SK-N-SH (cell line): ENCODE measurements around the gene ZNF532. TPM values are rescaled to one million over a fixed set of nuclear protein-coding genes. Genes with fewer than 3 reads are reported as not detected.

ENCODE experiments used
- CTCF ChIA-PET: fragments of 300-600, 350-600 bp; formaldehyde crosslinking; extraction: SDS; loops from one replicate; lab custom pipeline; 2021; lab: Yijun Ruan, JAX
- POLR2A ChIA-PET: fragments of 350-600 bp; sonication (Branson Sonifier 250); formaldehyde crosslinking; extraction: SDS; loops from one replicate; lab custom pipeline; 2020; ENCODE audit warnings: antibody characterized with exemption, inconsistent platforms; lab: Yijun Ruan, JAX
- DNase-seq: peaks from one replicate; pipeline ENCODE4 v3.0.0; 2012
- H2AFZ ChIP-seq: fragments of 200-600 bp; sonication (generic); 2 replicates; pipeline ENCODE4 v1.8.1; 2016; ENCODE audit warnings: antibody characterized with exemption, mild to moderate bottlenecking, low read depth
- H3F3A ChIP-seq: fragments of 200-600 bp; sonication (generic); replicated peaks from 2 replicates; pipeline ENCODE3; 2016; ENCODE audit warnings: antibody characterized with exemption, mild to moderate bottlenecking; ENCODE audit not compliant: insufficient read depth
- H3K27ac ChIP-seq, 2 experiments: fragments of 200-500 bp in 1 of 2; fragments of 200-600 bp in 1 of 2; sonication (Bioruptor generic) in 1 of 2; sonication (generic), shearing (Covaris generic) in 1 of 2; 2 replicates each; pipeline versions ENCODE4 v1.5.1 to v1.6.1; 2014 to 2016; ENCODE audit warnings: low read depth in 2 of 2, inconsistent platforms in 1 of 2, low read length in 1 of 2, mild to moderate bottlenecking in 1 of 2, mixed read lengths in 1 of 2
- H3K27me3 ChIP-seq: fragments of 200-600 bp; sonication (generic), shearing (Covaris generic); 2 replicates; pipeline ENCODE4 v1.6.1; 2016; ENCODE audit warnings: mixed run types; ENCODE audit not compliant: insufficient read depth
- H3K36me3 ChIP-seq, 2 experiments: fragments of 200-500 bp in 1 of 2; fragments of 200-600 bp in 1 of 2; sonication (Bioruptor generic) in 1 of 2; sonication (generic) in 1 of 2; replicated peaks in 1 of 2; 2 replicates each; pipeline versions ENCODE3 to v1.5.1; 2014 to 2016; ENCODE audit warnings: low read length in 1 of 2, mild to moderate bottlenecking in 1 of 2; ENCODE audit not compliant: insufficient read depth in 2 of 2, control insufficient read depth in 1 of 2
- H3K4me1 ChIP-seq, 2 experiments: fragments of 200-500 bp in 1 of 2; fragments of 200-600 bp in 1 of 2; sonication (Bioruptor generic) in 1 of 2; sonication (generic), shearing (Covaris generic) in 1 of 2; 2 replicates each; pipeline versions ENCODE4 v1.5.1 to v1.6.1; 2014 to 2016; ENCODE audit warnings: low read depth in 1 of 2, low read length in 1 of 2, mixed run types in 1 of 2; ENCODE audit not compliant: insufficient read depth in 2 of 2, control insufficient read depth in 1 of 2
- H3K4me2 ChIP-seq: fragments of 200-600 bp; sonication (generic), shearing (Covaris generic); 2 replicates; pipeline ENCODE4 v1.6.1; 2017; ENCODE audit warnings: mixed run types
- H3K4me3 ChIP-seq, 2 experiments: fragments of 200-500 bp in 1 of 2; fragments of 200-600 bp in 1 of 2; sonication (Bioruptor generic) in 1 of 2; sonication (generic), shearing (Covaris generic) in 1 of 2; 2 replicates each; pipeline versions ENCODE4 v1.5.1 to v1.8.1; 2014 to 2016; ENCODE audit warnings: low read depth in 2 of 2, inconsistent platforms in 1 of 2, low read length in 1 of 2, mild to moderate bottlenecking in 1 of 2, mixed read lengths in 1 of 2, moderate library complexity in 1 of 2
- H3K79me2 ChIP-seq: fragments of 200-600 bp; sonication (generic); 2 replicates; pipeline ENCODE4 v1.8.1; 2017; ENCODE audit warnings: mild to moderate bottlenecking; ENCODE audit not compliant: insufficient read depth
- H3K9ac ChIP-seq: fragments of 200-600 bp; sonication (generic); 2 replicates; pipeline ENCODE4 v1.6.1; 2017; ENCODE audit warnings: mixed run types
- H3K9me2 ChIP-seq: fragments of 200-600 bp; sonication (generic); 2 replicates; pipeline ENCODE4 v1.6.1; 2017; ENCODE audit warnings: mixed run types
- H3K9me3 ChIP-seq: fragments of 200-600 bp; sonication (generic); 2 replicates; pipeline ENCODE4 v1.6.1; 2017; ENCODE audit warnings: mixed run types, mild to moderate bottlenecking, moderate library complexity
- H4K20me1 ChIP-seq: fragments of 200-600 bp; sonication (generic); 2 replicates; pipeline ENCODE4 v1.6.1; 2017; ENCODE audit warnings: mild to moderate bottlenecking, mixed run types; ENCODE audit not compliant: insufficient read depth
- CHD2 ChIP-seq: fragments of 150-350 bp; IDR thresholded peaks from 2 replicates; pipeline ENCODE4 v1.6.1; 2018; ENCODE audit warnings: low read length; ENCODE audit not compliant: partially characterized antibody
- CTCF ChIP-seq: fragments of 200-600 bp; sonication (generic); IDR thresholded peaks from 2 replicates; pipeline ENCODE4 v1.6.1; 2017; ENCODE audit warnings: antibody characterized with exemption, mild to moderate bottlenecking, moderate library complexity
- ELF1 ChIP-seq: IDR thresholded peaks from 2 replicates; pipeline ENCODE4 v1.4.0; 2012
- EP300 ChIP-seq, 2 experiments: IDR thresholded peaks; 2 replicates each; pipeline versions ENCODE4 v1.4.0 to v1.6.1; 2012; ENCODE audit warnings: borderline replicate concordance in 1 of 2, low read depth in 1 of 2, low read length in 1 of 2
- EZH2phosphoT487 ChIP-seq: fragments of 200-600 bp; sonication (generic); IDR thresholded peaks from 2 replicates; pipeline ENCODE4 v1.6.1; 2017; ENCODE audit warnings: low read depth, mixed run types, mild to moderate bottlenecking, antibody characterized with exemption, moderate library complexity, borderline replicate concordance
- FOSL2 ChIP-seq: IDR thresholded peaks from 2 replicates; pipeline ENCODE4 v1.4.0; 2012; ENCODE audit warnings: low read depth, mild to moderate bottlenecking, moderate library complexity, borderline replicate concordance
- FOXM1 ChIP-seq: IDR thresholded peaks from 2 replicates; pipeline ENCODE4 v1.4.0; 2012; ENCODE audit warnings: low read depth, mild to moderate bottlenecking
- GABPA ChIP-seq: IDR thresholded peaks from 2 replicates; pipeline ENCODE4 v1.4.0; 2012; ENCODE audit warnings: low read depth, mild to moderate bottlenecking
- GATA2 ChIP-seq: sonication (generic); formaldehyde crosslinking; IDR thresholded peaks from 2 replicates; pipeline ENCODE4 v1.5.0; 2020; ENCODE audit warnings: mild to moderate bottlenecking, missing genetic modification reagents
- IRF3 ChIP-seq: fragments of 150-350 bp; IDR thresholded peaks from 2 replicates; pipeline ENCODE4 v1.6.1; 2016; ENCODE audit warnings: mild to moderate bottlenecking, low read depth, low read length
- MXI1 ChIP-seq: IDR thresholded peaks from 2 replicates; pipeline ENCODE4 v1.6.1; 2012; ENCODE audit warnings: mild to moderate bottlenecking, low read depth, low read length, improper control_type of control experiment
- NFIC ChIP-seq: IDR thresholded peaks from 2 replicates; pipeline ENCODE4 v1.4.0; 2012; ENCODE audit warnings: borderline replicate concordance
- NRF1 ChIP-seq: IDR thresholded peaks from 2 replicates; pipeline ENCODE4 v1.6.1; 2012; ENCODE audit warnings: low read depth, mild to moderate bottlenecking, low read length
- POLR2AphosphoS5 ChIP-seq: IDR thresholded peaks from 2 replicates; pipeline ENCODE4 v1.6.1; 2012; ENCODE audit warnings: low read depth, low read length
- RAD21 ChIP-seq: IDR thresholded peaks from 2 replicates; pipeline ENCODE4 v1.6.1; 2012; ENCODE audit warnings: mild to moderate bottlenecking, low read length
- RFX5 ChIP-seq: IDR thresholded peaks from 2 replicates; pipeline ENCODE4 v1.6.1; 2012; ENCODE audit warnings: mild to moderate bottlenecking, improper control_type of control experiment, low read length
- SIN3A ChIP-seq: IDR thresholded peaks from 2 replicates; pipeline ENCODE4 v1.6.1; 2012; ENCODE audit warnings: low read depth, mild to moderate bottlenecking, low read length, moderate library complexity, borderline replicate concordance
- SMC3 ChIP-seq: IDR thresholded peaks from 2 replicates; pipeline ENCODE4 v1.6.1; 2012; ENCODE audit warnings: low read depth, low read length, improper control_type of control experiment
- TAF1 ChIP-seq: IDR thresholded peaks from 2 replicates; pipeline ENCODE4 v1.6.1; 2012; ENCODE audit warnings: low read depth, mild to moderate bottlenecking, low read length, moderate library complexity, borderline replicate concordance
- TEAD4 ChIP-seq: IDR thresholded peaks from 2 replicates; pipeline ENCODE4 v1.4.0; 2012; ENCODE audit warnings: mild to moderate bottlenecking, borderline replicate concordance; ENCODE audit not compliant: insufficient read depth
- YY1 ChIP-seq: IDR thresholded peaks from 2 replicates; pipeline ENCODE4 v1.4.0; 2012; ENCODE audit warnings: low read depth, mild to moderate bottlenecking
- WGBS: methylation state at CpG from one replicate; pipeline ENCODE4 v1.1.6; 2017; ENCODE audit warnings: low lambda C conversion rate; 5-methylcytosine and 5-hydroxymethylcytosine counted together
- polyA plus RNA-seq, 3 experiments: library from polyadenylated mRNA; depleted of rRNA; stranded (reverse); fragments of >200 nt; gene quantifications; 2 replicates each; pipeline ENCODE4 v1.2.3, GENCODE V29; 2012

Gene ZNF532
- polyA plus RNA-seq, 1 of the 3 experiments (the other 2 are of a cell fraction): 34.7 TPM

- no peak overlapping the region for H3K4me3 ChIP-seq
- DNase-seq: no peak
- H3K4me1 ChIP-seq: peaks cover 24 to 42% of the 10 kb centered on the region in 2 experiments
- no peak for TF ChIP-seq GATA2
- no peak for TF ChIP-seq EP300 (IDR thresholded peaks at IDR 0.05; ENCODE audit: borderline replicate concordance in 1 of 2, low read depth in 1 of 2, low read length in 1 of 2)
- TF ChIP-seq IRF3: no peak
- TF ChIP-seq POLR2AphosphoS5: no peak
- TF ChIP-seq RFX5: no peak
- TF ChIP-seq CHD2: no peak
- no peak for TF ChIP-seq TAF1
- TF ChIP-seq CTCF: no peak
- no peak for TF ChIP-seq NFIC
- no peak for TF ChIP-seq SIN3A
- no peak for TF ChIP-seq NRF1
- TF ChIP-seq EZH2phosphoT487: no peak
- TF ChIP-seq TEAD4: no peak
- no peak for TF ChIP-seq SMC3
- TF ChIP-seq ELF1: no peak
- H3K27me3 ChIP-seq: no peaks in the 10 kb centered on the region
- H3K9ac ChIP-seq: no peak overlapping the region
- WGBS: 95% methylated on average over 5 of the region's 5 CpGs
- H3K9me3 ChIP-seq: no peaks in the 10 kb centered on the region
- no peaks in the 10 kb centered on the region for H3K9me2 ChIP-seq
- peaks cover 74% of the 10 kb centered on the region for H3K79me2 ChIP-seq
- POLR2A ChIA-PET: no interaction called here
- no peaks in the 10 kb centered on the region for H4K20me1 ChIP-seq
- H3K36me3 ChIP-seq: peaks cover 31 to 40% of the 10 kb centered on the region in 2 experiments
- CTCF ChIA-PET: no interaction called here
- H3F3A ChIP-seq: peaks cover 12% of the 10 kb centered on the region
- H2AFZ ChIP-seq: no peak overlapping the region
- no peak overlapping the region for H3K4me2 ChIP-seq
- H3K27ac ChIP-seq: no peak overlapping the region; a peak in 1 of 4 replicates
Observed at GRCh38 chr18:58870130-58870529, 5.5 kb downstream of the ZNF532 start.

- H3K27ac ChIP-seq: peak overlapping the region in 1 of 2 experiments; percentile 71; a peak in 1 of 4 replicates
- no peak overlapping the region for H3K4me2 ChIP-seq
- TF ChIP-seq FOXM1 (no peak), GABPA (no peak), NFIC (no peak), RAD21 (no peak), TAF1 (no peak), POLR2AphosphoS5 (no peak), CTCF (no peak), YY1 (no peak), FOSL2 (no peak), MXI1 (no peak), CHD2 (no peak), TEAD4 (no peak)
- ChIA-PET CTCF (no interaction called here), POLR2A (no interaction called here)
- H2AFZ ChIP-seq: no peak overlapping the region
- H3K9me2 ChIP-seq: no peaks in the 10 kb centered on the region
- no peaks in the 10 kb centered on the region for H3K27me3 ChIP-seq
- H3K4me3 ChIP-seq: no peak overlapping the region
- H3K4me1 ChIP-seq: peaks cover 20 to 37% of the 10 kb centered on the region in 2 experiments
- H3K36me3 ChIP-seq: peaks cover 31 to 40% of the 10 kb centered on the region in 2 experiments
- DNase-seq: no peak
- H3K9ac ChIP-seq: no peak overlapping the region
- peaks cover 12% of the 10 kb centered on the region for H3F3A ChIP-seq
- WGBS: 97% methylated on average over 2 of the region's 2 CpGs
- H4K20me1 ChIP-seq: no peaks in the 10 kb centered on the region
- peaks cover 74% of the 10 kb centered on the region for H3K79me2 ChIP-seq
- H3K9me3 ChIP-seq: no peaks in the 10 kb centered on the region
Observed at GRCh38 chr18:58870621-58871020, 5.9 kb downstream of the ZNF532 start.
